DMS114 treated with DMSO at 0.1 percent for 48 hours (cell line): ENCODE results near the gene NRSN2.

Source experiments
- DNase-seq: peaks from one replicate; lab custom pipeline; 2025; ENCODE audit not compliant: unreplicated experiment; lab: John Stamatoyannopoulos, UW

The NRSN2 gene

DNA sequence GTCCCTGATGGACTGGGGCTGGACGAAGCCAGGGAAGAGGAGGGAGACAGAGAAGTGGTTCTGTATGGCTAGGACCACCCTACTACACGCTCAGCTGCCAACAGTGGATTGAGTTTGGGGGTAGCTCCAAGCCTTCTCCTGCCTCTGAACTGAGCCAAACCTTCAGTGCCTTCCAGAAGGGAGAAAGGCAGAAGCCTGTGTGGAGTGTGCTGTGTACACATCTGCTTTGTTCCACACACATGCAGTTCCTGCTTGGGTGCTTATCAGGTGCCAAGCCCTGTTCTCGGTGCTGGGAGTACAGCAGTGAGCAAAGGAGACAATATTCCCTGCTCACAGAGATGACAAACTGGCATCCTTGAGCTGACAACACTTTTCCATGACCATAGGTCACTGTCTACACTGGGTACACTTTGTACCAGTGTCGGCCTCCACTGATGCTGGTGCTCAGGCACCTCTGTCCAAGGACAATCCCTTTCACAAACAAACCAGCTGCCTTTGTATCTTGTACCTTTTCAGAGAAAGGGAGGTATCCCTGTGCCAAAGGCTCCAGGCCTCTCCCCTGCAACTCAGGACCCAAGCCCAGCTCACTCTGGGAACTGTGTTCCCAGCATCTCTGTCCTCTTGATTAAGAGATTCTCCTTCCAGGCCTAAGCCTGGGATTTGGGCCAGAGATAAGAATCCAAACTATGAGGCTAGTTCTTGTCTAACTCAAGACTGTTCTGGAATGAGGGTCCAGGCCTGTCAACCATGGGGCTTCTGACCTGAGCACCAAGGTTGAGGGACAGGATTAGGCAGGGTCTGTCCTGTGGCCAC, 49.9 kb downstream of the NRSN2 start:
- DNase-seq: no peak

DNA sequence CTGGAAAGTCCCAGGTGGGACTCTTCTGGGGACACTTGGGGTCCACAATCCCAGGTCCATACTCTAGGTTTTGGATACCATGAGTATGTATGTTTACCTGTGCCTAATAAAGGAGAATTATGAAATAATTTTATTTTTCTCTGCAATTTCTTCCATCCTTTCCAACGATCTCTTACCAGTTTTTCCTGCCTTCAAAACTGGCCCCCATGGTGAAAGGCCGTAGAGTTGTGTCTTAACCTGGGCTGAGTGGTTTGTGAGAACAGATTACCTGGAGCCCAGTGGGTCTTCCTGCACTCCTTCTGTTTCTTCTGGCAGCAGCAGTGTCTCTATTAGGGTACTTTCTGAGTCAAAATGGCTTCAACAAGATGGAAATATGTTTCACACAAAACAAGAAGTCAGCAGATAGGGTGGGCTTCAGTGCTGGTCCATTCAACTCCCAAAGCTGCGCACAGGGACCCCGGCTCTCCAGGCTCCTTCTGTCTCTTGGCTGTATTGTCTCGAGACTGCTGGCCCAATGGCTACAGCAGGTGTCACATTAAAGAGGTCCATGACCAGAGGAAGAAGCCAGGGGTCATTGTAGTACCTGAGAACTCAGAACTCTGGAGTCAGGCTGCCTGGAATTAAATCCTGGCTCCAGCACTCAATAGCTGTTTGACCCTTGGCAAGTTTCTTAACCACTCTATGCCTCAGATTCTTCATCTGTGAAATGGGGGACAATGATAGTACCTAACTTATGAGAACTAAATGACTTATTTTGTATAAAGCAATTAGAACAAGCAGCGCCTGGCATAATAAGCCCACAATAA, 50.7 kb downstream of the NRSN2 start:
- DNase-seq: no peak

DNA sequence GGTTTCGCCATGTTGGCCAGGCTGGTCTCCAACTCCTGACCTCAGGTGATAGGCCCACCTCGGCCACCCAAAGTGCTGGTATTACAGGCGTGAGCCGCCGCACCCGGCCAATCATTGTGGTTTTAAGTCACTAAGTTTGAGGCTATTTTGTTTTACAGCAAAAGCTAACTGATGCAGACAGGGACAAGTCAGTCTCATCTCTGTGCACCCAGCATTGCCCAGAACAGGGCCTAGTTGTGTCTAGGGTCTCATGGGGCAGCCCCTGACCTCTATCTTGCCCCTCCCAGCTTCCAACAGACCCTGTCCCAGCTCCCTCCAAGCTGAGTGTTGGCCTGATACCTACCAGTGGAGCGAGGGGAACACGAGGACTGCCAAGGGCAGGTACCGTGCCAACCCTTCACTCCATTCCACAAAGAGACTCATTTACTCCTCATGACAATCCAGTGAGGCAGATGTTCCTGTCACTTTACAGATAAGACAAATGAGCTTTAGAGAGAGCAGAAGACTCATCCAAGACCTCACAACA, 52.3 kb downstream of the NRSN2 start:
- DNase-seq: no peak

DNA sequence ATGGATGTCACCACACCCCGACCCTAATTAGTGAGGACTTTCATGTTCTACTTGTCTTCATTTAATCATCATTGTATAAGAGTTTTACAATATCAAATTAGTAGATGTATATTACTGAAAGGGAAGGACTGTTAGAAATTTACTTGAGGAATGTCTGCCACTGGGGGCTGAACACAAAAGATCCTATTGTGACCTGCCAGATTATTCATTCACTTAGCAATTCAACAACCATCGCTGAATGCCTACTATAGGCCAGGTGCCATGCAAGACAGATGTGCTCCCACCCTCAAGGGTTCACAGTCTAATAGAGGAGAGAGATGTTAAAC, 53.2 kb downstream of the NRSN2 start:
- no peak for DNase-seq

DNA sequence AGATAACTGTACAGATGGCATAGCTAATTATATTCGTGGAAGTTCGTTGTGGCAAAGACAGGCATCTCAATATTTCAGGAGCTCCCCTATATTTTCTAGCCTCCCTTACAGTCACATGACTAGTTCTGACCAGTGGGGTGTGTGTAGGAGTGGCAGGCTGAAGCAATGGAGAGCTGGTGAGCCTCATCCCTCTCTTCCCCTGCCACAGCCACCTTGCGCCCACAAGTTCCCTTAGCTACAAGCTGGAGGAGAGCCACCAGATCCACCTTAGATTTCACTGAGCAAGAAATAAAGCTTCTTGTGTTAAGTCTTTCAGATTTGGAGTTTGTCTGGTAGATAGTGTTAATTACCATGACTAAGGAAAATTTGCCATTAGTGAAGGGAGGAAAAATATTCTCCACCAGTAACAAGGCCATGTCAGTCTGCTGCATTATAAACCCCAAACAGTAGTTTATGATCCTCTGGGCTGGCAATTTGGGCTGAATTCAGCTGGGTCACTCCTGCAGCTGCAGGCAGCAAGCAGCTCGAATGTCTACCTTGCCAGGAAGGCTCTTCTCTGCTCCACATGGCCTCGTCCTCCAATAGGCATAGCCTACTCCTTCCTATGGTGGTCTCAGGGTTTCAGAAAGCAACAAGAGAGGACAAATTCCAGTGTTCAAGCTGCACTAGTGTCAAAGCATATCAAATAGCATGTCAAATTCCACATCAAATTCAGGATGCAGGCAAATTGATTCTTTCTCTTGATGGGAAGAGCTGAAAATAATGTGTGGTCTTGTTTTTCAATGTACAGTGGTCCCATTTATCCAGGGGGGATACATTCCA, 53.8 kb downstream of the NRSN2 start:
- DNase-seq: no peak

DNA sequence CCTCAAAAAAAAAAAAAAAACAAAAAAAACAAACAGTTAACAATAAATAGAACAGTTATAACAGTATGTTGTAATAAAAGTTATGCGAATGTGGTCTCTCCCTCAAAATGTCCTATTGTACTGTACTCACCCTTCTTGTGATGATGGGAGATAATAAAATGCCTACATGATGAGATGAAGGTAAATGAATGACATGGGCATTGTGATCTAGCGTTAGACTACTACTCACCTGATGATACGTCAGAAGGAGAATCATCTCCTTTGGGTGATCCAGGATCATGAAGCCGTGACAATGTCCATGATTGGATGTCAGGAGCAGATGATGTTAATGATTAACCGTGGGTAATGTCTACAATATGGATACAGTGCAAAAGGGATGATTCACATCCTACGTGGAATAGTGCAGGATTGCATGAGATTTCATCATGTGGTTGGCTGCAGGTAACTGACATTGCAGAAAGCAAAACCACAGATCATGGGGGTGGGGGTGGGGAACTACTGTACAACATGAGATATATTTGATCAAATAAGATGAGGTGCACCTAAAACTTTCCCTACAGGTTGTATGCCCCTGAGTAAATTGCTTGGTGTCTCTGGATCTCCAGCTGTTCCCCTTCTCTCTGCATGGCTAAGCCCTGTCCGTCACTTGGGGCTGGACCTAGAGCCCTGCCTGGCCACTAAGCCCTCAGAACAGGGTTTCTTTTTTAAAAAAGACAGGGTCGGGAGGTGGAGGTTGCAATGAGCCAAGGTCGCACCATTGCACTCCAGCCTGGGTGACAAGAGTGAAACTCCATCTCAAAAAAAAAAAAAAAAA, 55.0 kb downstream of the NRSN2 start:
- no peak for DNase-seq

DNA sequence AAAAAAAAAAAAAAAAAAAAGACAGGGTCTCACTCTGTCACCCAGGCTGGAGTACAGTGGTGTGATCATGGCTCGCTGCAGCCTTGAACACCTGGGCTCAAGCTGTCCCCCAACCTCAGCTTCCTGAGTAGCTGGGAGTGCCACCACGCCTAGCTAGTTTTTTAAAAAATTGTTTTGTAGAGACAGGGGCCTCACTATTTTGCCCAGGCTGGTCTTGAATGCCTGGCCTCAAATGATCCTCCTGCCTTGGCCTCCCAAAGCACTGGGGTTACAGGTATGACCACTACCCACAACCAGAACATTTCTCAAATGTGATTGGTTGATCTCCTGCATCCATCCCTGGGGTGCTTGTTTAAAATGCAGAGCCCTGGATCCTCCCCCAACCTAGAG, 55.6 kb downstream of the NRSN2 start:
- no peak for DNase-seq

DNA sequence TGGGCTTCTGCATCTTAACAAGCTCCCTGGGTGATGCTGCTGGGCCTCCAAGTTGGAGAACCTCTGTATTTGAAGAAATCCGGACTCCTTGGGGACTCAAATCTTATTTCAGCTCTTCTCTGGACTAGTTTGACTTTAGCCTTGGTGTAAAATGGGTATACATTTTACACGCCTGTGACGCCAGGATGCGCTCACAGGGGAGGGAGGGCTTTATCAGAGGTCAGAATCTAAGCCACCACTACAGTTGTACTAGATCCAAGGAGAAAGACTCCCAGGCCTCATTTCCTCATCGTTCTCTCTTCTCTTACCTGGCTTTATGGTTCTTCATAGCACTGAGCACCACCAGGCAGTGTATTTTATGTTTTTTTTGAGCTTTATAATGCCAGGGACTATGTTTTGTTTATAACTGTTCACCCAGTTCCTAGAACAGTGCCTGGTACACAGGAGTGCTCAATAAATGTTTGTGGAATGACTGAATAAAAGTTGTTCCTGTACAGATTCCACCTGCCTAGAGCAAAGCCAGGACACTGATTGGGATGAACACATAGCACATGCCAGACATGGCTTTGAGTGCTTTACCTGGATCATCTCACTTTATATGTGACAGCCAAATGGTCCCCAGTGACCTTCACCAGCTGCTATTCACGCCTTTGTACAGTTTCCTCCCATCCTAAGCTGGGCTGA, 56.1 kb downstream of the NRSN2 start:
- no peak for DNase-seq

DNA sequence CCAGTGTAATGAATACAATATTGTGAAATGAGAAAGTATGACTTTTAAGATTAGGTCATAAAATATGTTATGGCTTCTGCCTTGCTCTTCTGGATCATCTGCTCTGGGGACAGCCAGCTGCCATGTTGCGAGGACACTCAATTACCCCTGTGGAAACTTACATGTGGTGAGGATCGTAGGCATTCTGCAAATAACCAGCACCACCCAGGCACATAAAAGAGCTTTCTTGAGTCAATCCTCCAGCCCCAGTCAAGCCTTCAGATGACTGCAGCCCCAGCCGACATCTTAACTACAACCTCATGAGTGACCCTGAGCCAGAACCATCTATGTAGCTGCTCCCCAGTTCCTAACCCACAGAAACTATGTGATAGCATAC, 56.7 kb downstream of the NRSN2 start:
- DNase-seq: no peak

DNA sequence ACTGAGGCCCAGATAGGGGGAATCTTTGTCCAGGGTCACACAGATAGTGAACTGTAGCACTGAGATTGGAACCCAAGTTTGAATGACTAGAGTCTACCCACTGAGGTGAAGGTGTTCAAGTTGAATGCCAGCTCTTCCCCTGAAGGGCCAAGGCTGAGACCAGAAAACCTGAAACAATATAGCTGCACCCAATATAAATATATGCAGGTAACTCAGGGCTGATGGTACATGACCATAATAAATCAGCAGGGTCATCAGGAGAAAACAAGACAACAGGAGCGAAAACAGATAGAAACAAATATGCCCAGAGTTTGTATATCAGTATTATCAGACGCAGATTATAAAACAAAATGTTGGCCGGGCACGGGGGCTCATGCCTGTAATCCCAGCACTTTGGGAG, 57.2 kb downstream of the NRSN2 start:
- no peak for DNase-seq
